Chondrocyte (in vitro differentiated cells): Measurements from ENCODE around the gene SPEF1. TPM values are rescaled to one million over a fixed set of nuclear protein-coding genes. Genes with fewer than 3 reads are reported as not detected.

ENCODE experiments used
- DNase-seq: peaks from one replicate; pipeline ENCODE4 v3.0.0; 2021; ENCODE audit warnings: mixed read lengths, low spot score
- H3K27ac Mint-ChIP-seq: one replicate; pipeline ENCODE4 v1.8.0; 2021; ENCODE audit warnings: mild to moderate bottlenecking, moderate library complexity, mixed read lengths; ENCODE audit not compliant: unreplicated experiment
- H3K27me3 Mint-ChIP-seq: 2 replicates; pipeline ENCODE4 v1.8.0; 2021; ENCODE audit warnings: low read depth, mixed read lengths
- H3K36me3 Mint-ChIP-seq: 2 replicates; pipeline ENCODE4 v1.8.0; 2021; ENCODE audit warnings: low read depth, mixed read lengths
- H3K4me1 Mint-ChIP-seq: 2 replicates; pipeline ENCODE4 v1.8.0; 2021; ENCODE audit warnings: low read depth, mild to moderate bottlenecking, mixed read lengths
- H3K4me3 Mint-ChIP-seq: one replicate; pipeline ENCODE4 v1.8.0; 2021; ENCODE audit warnings: mild to moderate bottlenecking, moderate library complexity, mixed read lengths; ENCODE audit not compliant: unreplicated experiment
- H3K9me3 Mint-ChIP-seq: 2 replicates; pipeline ENCODE4 v1.8.0; 2021; ENCODE audit warnings: low read depth, mixed read lengths
- CTCF ChIP-seq: fragments of 200-600 bp; sonication (generic); IDR thresholded peaks from 2 replicates; pipeline ENCODE4 v1.5.0; 2021; ENCODE audit warnings: antibody characterized with exemption, mild to moderate bottlenecking, moderate library complexity
- total RNA-seq: library from RNA; stranded (reverse); gene quantifications from 3 replicates; pipeline ENCODE4 v1.2.1, GENCODE V29; 2021

The SPEF1 gene
- total RNA-seq, 1 donor from 2014 or later, result 0.12 TPM

- no peaks in the 10 kb centered on the region for H3K9me3 Mint-ChIP-seq
- H3K4me1 Mint-ChIP-seq, result peaks cover 4% of the 10 kb centered on the region
- H3K4me3 Mint-ChIP-seq, result no peak overlapping the region
- no peak overlapping the region for H3K27ac Mint-ChIP-seq
- TF ChIP-seq CTCF, result no peak
- DNase-seq, result no peak
- peaks cover 8% of the 10 kb centered on the region for H3K27me3 Mint-ChIP-seq
- H3K36me3 Mint-ChIP-seq, result peaks cover 2% of the 10 kb centered on the region
These were observed 38.0 kb downstream of the SPEF1 start for GRCh38 chr20:3743251-3743650.

- no peak for TF ChIP-seq CTCF
- Mint-ChIP-seq H3K4me1 (peaks cover 4% of the 10 kb centered on the region), H3K9me3 (no peaks in the 10 kb centered on the region), H3K36me3 (peaks cover 2% of the 10 kb centered on the region), H3K4me3 (no peak overlapping the region), H3K27me3 (peaks cover 10% of the 10 kb centered on the region), H3K27ac (no peak overlapping the region)
- peak; percentile 80 for DNase-seq
These were observed 39.3 kb downstream of the SPEF1 start for GRCh38 chr20:3741836-3742458.

GRCh38 chr20:3740615-3741301 is 40.5 kb downstream of the SPEF1 start:
- no peak for TF ChIP-seq CTCF
- peaks cover 5% of the 10 kb centered on the region for H3K27me3 Mint-ChIP-seq
- H3K9me3 Mint-ChIP-seq, result no peaks in the 10 kb centered on the region
- H3K4me1 Mint-ChIP-seq, result peaks cover 4% of the 10 kb centered on the region
- H3K4me3 Mint-ChIP-seq, result no peak overlapping the region
- DNase-seq, result peak; percentile 71
- no peak overlapping the region for H3K27ac Mint-ChIP-seq
- H3K36me3 Mint-ChIP-seq, result peaks cover 2% of the 10 kb centered on the region

GRCh38 chr20:3739926-3740451 is 41.3 kb downstream of the SPEF1 start:
- no peak overlapping the region for H3K4me3 Mint-ChIP-seq
- no peaks in the 10 kb centered on the region for H3K9me3 Mint-ChIP-seq
- peaks cover 2% of the 10 kb centered on the region for H3K36me3 Mint-ChIP-seq
- H3K27me3 Mint-ChIP-seq, result peaks cover 5% of the 10 kb centered on the region
- no peak for TF ChIP-seq CTCF
- H3K27ac Mint-ChIP-seq, result no peak overlapping the region
- DNase-seq, result no peak
- peaks cover 4% of the 10 kb centered on the region for H3K4me1 Mint-ChIP-seq

GRCh38 chr20:3739054-3739925 is 42.0 kb downstream of the SPEF1 start:
- no peak overlapping the region for H3K4me3 Mint-ChIP-seq
- DNase-seq, result peak; percentile 67
- no peaks in the 10 kb centered on the region for H3K9me3 Mint-ChIP-seq
- H3K27me3 Mint-ChIP-seq, result peaks cover 1% of the 10 kb centered on the region
- TF ChIP-seq CTCF, result no peak
- H3K27ac Mint-ChIP-seq, result no peak overlapping the region
- H3K4me1 Mint-ChIP-seq, result no peaks in the 10 kb centered on the region
- no peaks in the 10 kb centered on the region for H3K36me3 Mint-ChIP-seq
